IPS-18c (cell line): ENCODE data around the gene CRYBB1.

ENCODE experiments used
- H3K4me3 ChIP-seq: 2 replicates; pipeline ENCODE4 v1.7.0; 2013; ENCODE audit warnings: low read depth, mild to moderate bottlenecking, low read length, moderate library complexity; ENCODE audit not compliant: insufficient read depth
- H3K9me3 ChIP-seq: one replicate; pipeline ENCODE4 v1.6.1; 2013; ENCODE audit warnings: mild to moderate bottlenecking, low read length, moderate library complexity; ENCODE audit not compliant: control insufficient read depth, insufficient read depth

The CRYBB1 gene

GRCh38 chr22:26617271-26618199 lies at the start of gene CRYBB1:
TSS of gene CRYBB1 (minus strand) at chr22:26618027. CDS start at chr22:26616319, 1,708 bp downstream.
- no peak within 1 kb of the TSS; the same call in 1 of the 2 replicates for H3K4me3 ChIP-seq
- no peaks in the 10 kb centered on the region for H3K9me3 ChIP-seq

GRCh38 chr22:26667140-26667539 lies 49.3 kb upstream of the CRYBB1 start:
- Histone ChIP-seq H3K4me3 (no peak overlapping the region), H3K9me3 (no peaks in the 10 kb centered on the region)

- Histone ChIP-seq H3K9me3 (no peaks in the 10 kb centered on the region), H3K4me3 (no peak overlapping the region)
These were observed 48.0 kb upstream of the CRYBB1 start for GRCh38 chr22:26665813-26666231.

GRCh38 chr22:26663374-26663923 lies 45.6 kb upstream of the CRYBB1 start:
- no peaks in the 10 kb centered on the region for H3K9me3 ChIP-seq
- H3K4me3 ChIP-seq, result no peak overlapping the region

GRCh38 chr22:26662160-26662559 lies 44.3 kb upstream of the CRYBB1 start:
- H3K4me3 ChIP-seq, result no peak overlapping the region
- no peaks in the 10 kb centered on the region for H3K9me3 ChIP-seq

GRCh38 chr22:26660961-26661578 lies 43.2 kb upstream of the CRYBB1 start:
- Histone ChIP-seq H3K4me3 (no peak overlapping the region), H3K9me3 (no peaks in the 10 kb centered on the region)

GRCh38 chr22:26660356-26660755 lies 42.5 kb upstream of the CRYBB1 start:
- H3K4me3 ChIP-seq, result no peak overlapping the region
- H3K9me3 ChIP-seq, result no peaks in the 10 kb centered on the region

GRCh38 chr22:26658671-26659478 lies 41.0 kb upstream of the CRYBB1 start:
- no peaks in the 10 kb centered on the region for H3K9me3 ChIP-seq
- peak overlapping the region; percentile 81 for H3K4me3 ChIP-seq

- Histone ChIP-seq H3K9me3 (no peaks in the 10 kb centered on the region), H3K4me3 (peak overlapping the region; percentile 81)
These were observed 40.3 kb upstream of the CRYBB1 start for GRCh38 chr22:26658161-26658560.

- H3K9me3 ChIP-seq, result no peaks in the 10 kb centered on the region
- H3K4me3 ChIP-seq, result peak within 1 kb of the TSS; percentile 81
These were observed 39.3 kb upstream of the CRYBB1 start, which contains the start of gene MIAT for GRCh38 chr22:26656891-26657851. TSS of gene MIAT (plus strand) at chr22:26657588.

- no peaks in the 10 kb centered on the region for H3K9me3 ChIP-seq
- H3K4me3 ChIP-seq, result no peak overlapping the region
These were observed 34.0 kb upstream of the CRYBB1 start for GRCh38 chr22:26651815-26652214.

GRCh38 chr22:26650722-26651421 lies 33.0 kb upstream of the CRYBB1 start:
- Histone ChIP-seq H3K9me3 (no peaks in the 10 kb centered on the region), H3K4me3 (no peak overlapping the region)

GRCh38 chr22:26648528-26649388 lies 30.9 kb upstream of the CRYBB1 start:
- Histone ChIP-seq H3K4me3 (no peak overlapping the region), H3K9me3 (no peaks in the 10 kb centered on the region)

- H3K4me3 ChIP-seq, result peak overlapping the region; percentile 22; the same call in 1 of the 2 replicates
These were observed 30.2 kb upstream of the CRYBB1 start for GRCh38 chr22:26648011-26648497.

GRCh38 chr22:26646158-26646557 lies 28.3 kb upstream of the CRYBB1 start:
- no peaks in the 10 kb centered on the region for H3K9me3 ChIP-seq
- no peak overlapping the region for H3K4me3 ChIP-seq

More at GRCh38 chr22:26648011-26648497, 30.2 kb upstream of the CRYBB1 start:
- H3K9me3 ChIP-seq, result no peaks in the 10 kb centered on the region
